Keratinocyte (primary cell): ENCODE results near the gene CARMIL3.

Source experiments
- EZH2 ChIP-seq: IDR thresholded peaks from one replicate; pipeline ENCODE4 v1.6.1; 2012; ENCODE audit warnings: inconsistent platforms, mild to moderate bottlenecking, low read length, moderate library complexity
- TF ChIP-seq, protein P1 (sequence below), 3 experiments: IDR thresholded peaks in 1 of 3; conservative IDR thresholded peaks in 1 of 3; optimal IDR thresholded peaks in 1 of 3; 2 replicates in 2 of 3; 3 replicates in 1 of 3; pipeline versions ENCODE3 to v1.5.1; 2011; ENCODE audit warnings: low read length in 3 of 3, mild to moderate bottlenecking in 3 of 3, moderate library complexity in 2 of 3, control low read depth in 1 of 3, inconsistent platforms in 1 of 3; ENCODE audit not compliant: insufficient read depth in 2 of 3; ENCODE audit errors: extremely low read depth in 1 of 3

DNA sequence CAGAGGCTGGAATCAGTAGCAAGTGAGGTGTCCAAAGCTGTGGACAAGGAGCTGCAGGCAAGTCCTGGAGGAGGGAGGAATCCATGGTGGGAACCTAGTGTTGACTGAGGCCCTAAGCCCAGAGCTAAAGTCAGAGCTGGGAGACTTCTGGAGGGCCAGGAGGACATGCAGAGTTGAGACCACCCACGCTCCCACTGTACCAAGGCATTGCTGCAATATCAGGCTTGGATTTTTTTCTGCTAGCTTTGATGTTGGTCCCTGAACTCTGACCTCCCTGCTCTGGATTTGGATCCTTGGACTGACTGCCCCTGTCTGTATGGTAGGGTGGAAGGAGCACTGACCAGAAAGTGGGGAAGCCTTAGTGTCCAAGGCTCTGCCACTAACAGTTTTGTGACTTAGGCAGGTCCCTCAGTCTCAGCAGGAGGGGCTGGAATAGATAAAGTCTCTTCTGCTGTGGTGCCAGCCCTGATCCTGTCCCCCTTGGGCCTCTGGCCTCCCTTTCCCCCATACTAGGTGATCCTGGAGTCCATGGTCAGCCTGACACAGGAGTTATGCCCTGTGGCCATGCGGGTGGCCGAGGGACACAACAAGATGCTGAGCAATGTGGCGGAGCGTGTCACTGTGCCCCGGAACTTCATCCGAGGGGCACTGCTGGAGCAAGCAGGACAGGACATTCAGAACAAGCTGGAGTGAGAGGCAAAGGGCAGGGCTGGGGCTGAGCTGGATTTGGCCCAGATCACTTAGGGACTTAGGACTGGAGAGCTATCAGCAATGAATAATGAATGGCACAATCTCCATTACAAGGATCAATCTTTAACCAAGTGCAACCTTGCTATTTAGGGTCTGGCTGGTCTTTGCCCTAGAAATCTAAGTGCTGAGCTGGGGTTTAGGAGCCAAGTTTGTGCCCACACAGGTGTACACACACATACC lies 9.4 kb downstream of the CARMIL3 start:
- TF ChIP-seq, protein P1, sequence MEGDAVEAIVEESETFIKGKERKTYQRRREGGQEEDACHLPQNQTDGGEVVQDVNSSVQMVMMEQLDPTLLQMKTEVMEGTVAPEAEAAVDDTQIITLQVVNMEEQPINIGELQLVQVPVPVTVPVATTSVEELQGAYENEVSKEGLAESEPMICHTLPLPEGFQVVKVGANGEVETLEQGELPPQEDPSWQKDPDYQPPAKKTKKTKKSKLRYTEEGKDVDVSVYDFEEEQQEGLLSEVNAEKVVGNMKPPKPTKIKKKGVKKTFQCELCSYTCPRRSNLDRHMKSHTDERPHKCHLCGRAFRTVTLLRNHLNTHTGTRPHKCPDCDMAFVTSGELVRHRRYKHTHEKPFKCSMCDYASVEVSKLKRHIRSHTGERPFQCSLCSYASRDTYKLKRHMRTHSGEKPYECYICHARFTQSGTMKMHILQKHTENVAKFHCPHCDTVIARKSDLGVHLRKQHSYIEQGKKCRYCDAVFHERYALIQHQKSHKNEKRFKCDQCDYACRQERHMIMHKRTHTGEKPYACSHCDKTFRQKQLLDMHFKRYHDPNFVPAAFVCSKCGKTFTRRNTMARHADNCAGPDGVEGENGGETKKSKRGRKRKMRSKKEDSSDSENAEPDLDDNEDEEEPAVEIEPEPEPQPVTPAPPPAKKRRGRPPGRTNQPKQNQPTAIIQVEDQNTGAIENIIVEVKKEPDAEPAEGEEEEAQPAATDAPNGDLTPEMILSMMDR (optimal IDR thresholded peaks at IDR 0.05 in 1 of 3, IDR thresholded peaks at IDR 0.05 in 1 of 3, conservative IDR thresholded peaks at IDR 0.05 in 1 of 3; ENCODE audit: extremely low read depth in 1 of 3, insufficient read depth in 2 of 3, low read length in 3 of 3) = no peak
- TF ChIP-seq EZH2 = no peak
